ENCODE results near the gene SAE1. TPM values are rescaled to one million over a fixed set of nuclear protein-coding genes. Genes with fewer than 3 reads are reported as not detected.

The SAE1 gene
- total RNA-seq, 2 donors from 2014 or later = 43.7 to 48.7 TPM

GRCh38 chr19:47089767-47090350 is 40.8 kb upstream of the SAE1 start:
- Histone ChIP-seq H3K4me3 (no peak overlapping the region), H3K4me1 (peaks cover 0 to 17% of the 10 kb centered on the region in 2 donors), H3K27ac (no peak overlapping the region), H3K9me3 (no peaks in the 10 kb centered on the region), H3K27me3 (no peaks in the 10 kb centered on the region), H3K36me3 (peaks cover 89% of the 10 kb centered on the region)
- no peak for DNase-seq (ENCODE audit: low spot score)
- no peak for TF ChIP-seq CTCF (IDR thresholded peaks at IDR 0.05)

GRCh38 chr19:47093254-47093653 is 37.4 kb upstream of the SAE1 start:
- Histone ChIP-seq H3K36me3 (peaks cover 55% of the 10 kb centered on the region), H3K27ac (peak overlapping the region; percentile 16 to 82), H3K27me3 (no peaks in the 10 kb centered on the region), H3K9me3 (no peaks in the 10 kb centered on the region), H3K4me1 (peaks cover 0 to 51% of the 10 kb centered on the region in 2 donors), H3K4me3 (no peak overlapping the region)
- TF ChIP-seq CTCF (IDR thresholded peaks at IDR 0.05) = no peak
- DNase-seq (ENCODE audit: low spot score) = no peak

GRCh38 chr19:47093841-47094240 is 36.8 kb upstream of the SAE1 start:
- no peak for DNase-seq (ENCODE audit: low spot score)
- no peak for TF ChIP-seq CTCF (IDR thresholded peaks at IDR 0.05)
- H3K9me3 ChIP-seq = no peaks in the 10 kb centered on the region
- H3K36me3 ChIP-seq = peaks cover 49% of the 10 kb centered on the region
- no peak overlapping the region for H3K4me3 ChIP-seq
- no peaks in the 10 kb centered on the region for H3K27me3 ChIP-seq
- H3K4me1 ChIP-seq = peaks cover 0 to 57% of the 10 kb centered on the region in 2 donors
- H3K27ac ChIP-seq = peak overlapping the region; percentile 16 to 82

- H3K36me3 ChIP-seq = peaks cover 39% of the 10 kb centered on the region
- H3K4me1 ChIP-seq = peaks cover 0 to 63% of the 10 kb centered on the region in 2 donors
These were observed 35.8 kb upstream of the SAE1 start for GRCh38 chr19:47094557-47095475.

DNA sequence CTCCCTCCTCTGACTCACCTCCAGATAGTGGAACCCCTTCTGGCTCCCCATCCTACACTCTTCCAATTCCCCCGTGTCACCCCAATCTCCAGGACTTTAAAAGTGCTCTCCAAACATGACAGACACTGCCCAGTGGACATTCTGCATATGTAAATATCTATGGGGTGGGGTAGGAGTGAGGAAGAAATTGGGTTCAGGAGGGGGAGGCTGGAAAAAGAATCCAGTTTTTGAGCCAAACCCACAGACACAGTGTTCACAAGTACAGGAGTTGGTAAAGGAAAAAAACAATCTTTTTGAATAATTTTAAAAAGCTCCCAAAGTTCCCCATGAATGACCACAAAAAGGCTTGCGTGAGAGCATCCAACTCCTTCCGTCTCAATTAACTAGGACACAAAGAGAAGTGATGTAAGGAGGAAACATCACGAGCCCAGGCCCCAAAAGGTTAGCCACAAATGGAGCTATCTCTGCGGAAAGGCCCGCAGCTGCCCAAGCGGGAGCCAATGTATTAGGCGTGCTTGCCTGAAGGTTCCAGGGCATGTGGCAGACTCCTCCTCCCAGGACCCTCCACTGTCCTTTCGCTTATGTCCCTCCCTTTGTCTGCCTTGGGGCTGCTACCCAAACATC is 35.0 kb upstream of the SAE1 start:
- Histone ChIP-seq H3K4me3 (no peak overlapping the region), H3K4me1 (peaks cover 0 to 63% of the 10 kb centered on the region in 2 donors), H3K36me3 (peaks cover 32% of the 10 kb centered on the region), H3K27me3 (no peaks in the 10 kb centered on the region), H3K27ac (peak overlapping the region; percentile 82), H3K9me3 (no peaks in the 10 kb centered on the region)
- TF ChIP-seq CTCF (IDR thresholded peaks at IDR 0.05) = no peak
- no peak for DNase-seq (ENCODE audit: low spot score)

More at GRCh38 chr19:47094557-47095475, 35.8 kb upstream of the SAE1 start:
- DNase-seq (ENCODE audit: low spot score) = no peak
- no peaks in the 10 kb centered on the region for H3K9me3 ChIP-seq
- TF ChIP-seq CTCF (IDR thresholded peaks at IDR 0.05) = no peak
- no peak overlapping the region for H3K4me3 ChIP-seq
- H3K27ac ChIP-seq = peak overlapping the region; percentile 82
- no peaks in the 10 kb centered on the region for H3K27me3 ChIP-seq

Measured in right atrium auricular region (tissue), 2 donors.